Caco-2 (cell line): ENCODE measurements around the gene ZNF48. TPM values are rescaled to one million over a fixed set of nuclear protein-coding genes. Genes with fewer than 3 reads are reported as not detected.

ENCODE experiments used
- BruUV-seq: library from RNA; stranded (reverse); fragments of 400-500 nt; replicated peaks from 2 replicates; lab custom pipeline; 2021; lab: Mats Ljungman, UMichigan
- CTCF ChIA-PET: fragments of 300-600 bp; sonication (Branson Sonifier 250); formaldehyde crosslinking; loops from one replicate; lab custom pipeline; 2022; ENCODE audit warnings: antibody characterized with exemption; lab: Charles Lee
- POLR2A ChIA-PET: fragments of 300-600 bp; sonication (Branson Sonifier 250); formaldehyde crosslinking; loops from one replicate; lab custom pipeline; 2022; ENCODE audit warnings: antibody characterized with exemption; lab: Charles Lee
- DNase-seq, 2 experiments: peaks; one replicate each; pipeline versions ENCODE4 v3.0.0 to v3.0.0-alpha.2; 2020 to 2022
- H3K27me3 ChIP-seq: replicated peaks from 2 replicates; pipeline ENCODE4 v1.6.0; 2011; ENCODE audit warnings: low read length; ENCODE audit not compliant: control insufficient read depth, insufficient read depth
- H3K36me3 ChIP-seq: 2 replicates; pipeline ENCODE4 v1.5.1; 2011; ENCODE audit warnings: low read length; ENCODE audit not compliant: control insufficient read depth, insufficient read depth
- H3K4me1 ChIP-seq: fragments of 250-450 bp; sonication (Bioruptor Pico); 2 replicates; pipeline ENCODE4 v1.5.1; 2020; ENCODE audit warnings: mild to moderate bottlenecking
- H3K4me3 ChIP-seq: 2 replicates; pipeline ENCODE4 v1.5.1; 2011; ENCODE audit warnings: low read depth, mild to moderate bottlenecking, control low read depth, low read length
- H3K9me3 ChIP-seq: fragments of 250-450 bp; sonication (Bioruptor Pico); 2 replicates; pipeline ENCODE4 v1.5.1; 2020; ENCODE audit warnings: mild to moderate bottlenecking, moderate library complexity
- H3K27ac Mint-ChIP-seq: one replicate; pipeline ENCODE4 v1.8.0; 2022; ENCODE audit warnings: mixed read lengths; ENCODE audit not compliant: unreplicated experiment
- H3K27me3 Mint-ChIP-seq: one replicate; pipeline ENCODE4 v1.8.0; 2022; ENCODE audit warnings: mixed read lengths; ENCODE audit not compliant: insufficient read depth, unreplicated experiment
- H3K36me3 Mint-ChIP-seq: one replicate; pipeline ENCODE4 v1.8.0; 2022; ENCODE audit warnings: mild to moderate bottlenecking, mixed read lengths; ENCODE audit not compliant: insufficient read depth, unreplicated experiment
- H3K4me1 Mint-ChIP-seq: one replicate; pipeline ENCODE4 v1.8.0; 2022; ENCODE audit warnings: low read depth, mixed read lengths; ENCODE audit not compliant: unreplicated experiment
- H3K4me3 Mint-ChIP-seq: one replicate; pipeline ENCODE4 v1.8.0; 2022; ENCODE audit warnings: mild to moderate bottlenecking, moderate library complexity, mixed read lengths; ENCODE audit not compliant: unreplicated experiment
- H3K9me3 Mint-ChIP-seq: one replicate; pipeline ENCODE4 v1.8.0; 2022; ENCODE audit warnings: mixed read lengths; ENCODE audit not compliant: unreplicated experiment
- intact Hi-C: fragments of 100-400 bp; cut with micrococcal nuclease; formaldehyde crosslinking; loops from one replicate; pipeline ENCODE4 v1.10.0; 2022; ENCODE audit not compliant: unreplicated experiment
- total RNA-seq: library from RNA; stranded (reverse); gene quantifications from 2 replicates; pipeline ENCODE4 v1.2.3, GENCODE V29; 2022
- TF ChIP-seq, protein P1 (sequence below), 2 experiments: fragments of 200-600 bp in 1 of 2; IDR thresholded peaks; 1 replicate in 1 of 2; 2 replicates in 1 of 2; pipeline versions ENCODE4 v1.5.1 to v1.8.0; 2011 to 2022; ENCODE audit warnings: antibody characterized with exemption in 1 of 2, control low read depth in 1 of 2, inconsistent platforms in 1 of 2, low read depth in 1 of 2, low read length in 1 of 2, mild to moderate bottlenecking in 1 of 2, moderate library complexity in 1 of 2; ENCODE audit not compliant: insufficient read depth in 1 of 2, severe bottlenecking in 1 of 2, unreplicated experiment in 1 of 2

ZNF48 gene
- total RNA-seq, 1 experiment from 2014 or later, result 13.4 TPM

DNA sequence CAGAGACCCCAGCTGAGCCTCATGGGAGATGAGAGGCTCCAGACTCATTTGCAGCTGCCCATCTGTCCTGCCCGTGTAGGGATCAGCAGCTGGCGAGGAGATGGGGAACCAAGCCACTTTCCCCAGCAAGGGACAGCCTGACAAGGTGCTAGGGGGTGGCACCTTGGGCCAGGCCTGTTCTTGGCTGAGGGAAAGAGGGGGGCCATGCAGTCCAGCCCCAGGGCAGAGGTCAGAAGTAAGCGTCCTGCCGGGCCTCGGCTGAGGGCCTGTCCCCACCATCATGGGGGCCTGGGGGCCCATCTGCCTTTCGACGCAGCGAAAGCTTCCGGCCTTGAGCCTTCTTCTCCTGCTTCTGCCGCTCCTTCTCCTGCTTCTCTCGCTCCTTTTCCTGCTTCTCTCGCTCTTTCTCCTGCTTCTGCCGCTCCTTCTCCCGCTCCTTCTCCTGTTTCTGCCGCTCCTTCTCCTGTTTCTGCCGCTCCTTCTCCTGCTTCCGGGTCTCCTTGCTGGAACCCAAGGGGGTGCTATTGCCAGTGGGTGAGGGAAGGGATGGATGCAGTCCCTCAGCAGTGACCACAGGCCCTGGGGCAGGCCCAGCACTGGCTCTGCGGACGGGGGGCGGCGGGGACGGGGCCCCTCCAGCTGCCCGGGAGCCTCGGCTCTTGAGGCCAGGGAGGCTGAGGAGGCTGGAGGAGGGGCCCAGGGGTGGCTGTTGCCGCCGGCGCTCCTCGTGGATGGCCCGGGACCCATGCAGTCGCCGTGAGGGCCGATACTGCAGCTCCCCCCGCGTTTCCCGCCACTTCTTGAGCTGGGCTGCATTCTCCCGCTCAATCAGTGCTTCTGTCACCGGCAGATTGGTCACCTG is 37.3 kb upstream of the ZNF48 start:
- no peak for DNase-seq
- Histone ChIP-seq H3K9me3 (no peaks in the 10 kb centered on the region), H3K36me3 (peaks cover 1% of the 10 kb centered on the region), H3K4me3 (no peak overlapping the region), H3K27me3 (no peaks in the 10 kb centered on the region), H3K4me1 (peaks cover 5% of the 10 kb centered on the region; the same call in 1 of the 2 replicates)
- intact Hi-C loops, result loop anchor here (5.0 kb wide), 1 partner anchor 49 kb away; the partner anchor contains the start of gene ZNF771
- Mint-ChIP-seq H3K27ac (no peak overlapping the region), H3K9me3 (no peaks in the 10 kb centered on the region), H3K4me3 (peak overlapping the region; percentile 19), H3K4me1 (peaks cover 30% of the 10 kb centered on the region), H3K27me3 (no peaks in the 10 kb centered on the region), H3K36me3 (peaks cover 61% of the 10 kb centered on the region)
- POLR2A ChIA-PET, result interaction anchor here (0.7 kb wide), 1 partner anchor 13 kb away, joined by 3 read pairs; the partner anchor contains the start of gene TBC1D10B
- TF ChIP-seq, protein P1, sequence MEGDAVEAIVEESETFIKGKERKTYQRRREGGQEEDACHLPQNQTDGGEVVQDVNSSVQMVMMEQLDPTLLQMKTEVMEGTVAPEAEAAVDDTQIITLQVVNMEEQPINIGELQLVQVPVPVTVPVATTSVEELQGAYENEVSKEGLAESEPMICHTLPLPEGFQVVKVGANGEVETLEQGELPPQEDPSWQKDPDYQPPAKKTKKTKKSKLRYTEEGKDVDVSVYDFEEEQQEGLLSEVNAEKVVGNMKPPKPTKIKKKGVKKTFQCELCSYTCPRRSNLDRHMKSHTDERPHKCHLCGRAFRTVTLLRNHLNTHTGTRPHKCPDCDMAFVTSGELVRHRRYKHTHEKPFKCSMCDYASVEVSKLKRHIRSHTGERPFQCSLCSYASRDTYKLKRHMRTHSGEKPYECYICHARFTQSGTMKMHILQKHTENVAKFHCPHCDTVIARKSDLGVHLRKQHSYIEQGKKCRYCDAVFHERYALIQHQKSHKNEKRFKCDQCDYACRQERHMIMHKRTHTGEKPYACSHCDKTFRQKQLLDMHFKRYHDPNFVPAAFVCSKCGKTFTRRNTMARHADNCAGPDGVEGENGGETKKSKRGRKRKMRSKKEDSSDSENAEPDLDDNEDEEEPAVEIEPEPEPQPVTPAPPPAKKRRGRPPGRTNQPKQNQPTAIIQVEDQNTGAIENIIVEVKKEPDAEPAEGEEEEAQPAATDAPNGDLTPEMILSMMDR (IDR thresholded peaks at IDR 0.05; ENCODE audit: insufficient read depth in 1 of 2, low read depth in 1 of 2, low read length in 1 of 2, severe bottlenecking in 1 of 2, unreplicated experiment in 1 of 2), result no peak
- CTCF ChIA-PET, result interaction anchor here (0.5 to 0.9 kb wide), 2 partner anchors 51 to 784 kb away, joined by 3 read pairs; no protein-coding TSS in a partner anchor
- BruUV-seq, result no TSS peak

DNA sequence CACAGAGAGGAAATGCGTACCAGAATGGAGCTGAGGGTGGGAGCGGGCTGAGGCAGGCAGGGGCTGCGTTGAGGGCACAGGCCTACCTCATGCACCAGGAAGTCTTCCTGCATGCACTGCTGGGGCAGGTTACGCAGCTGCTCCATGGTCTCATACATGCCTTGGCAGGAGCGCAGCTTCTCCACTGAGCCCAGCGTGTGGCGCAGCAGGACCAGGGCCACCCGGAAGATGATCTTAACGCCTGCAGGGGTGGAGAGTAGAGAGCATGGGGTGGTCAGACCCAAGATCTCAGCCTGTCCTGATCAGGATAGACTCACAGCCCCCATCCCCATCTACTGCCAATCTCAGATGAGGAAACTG is 36.7 kb upstream of the ZNF48 start:
- no peaks in the 10 kb centered on the region for H3K27me3 ChIP-seq
- TF ChIP-seq, protein P1 (IDR thresholded peaks at IDR 0.05; ENCODE audit: insufficient read depth in 1 of 2, low read depth in 1 of 2, low read length in 1 of 2, severe bottlenecking in 1 of 2, unreplicated experiment in 1 of 2), result no peak
- Mint-ChIP-seq H3K27me3 (no peaks in the 10 kb centered on the region), H3K4me1 (peaks cover 34% of the 10 kb centered on the region), H3K9me3 (no peaks in the 10 kb centered on the region), H3K4me3 (no peak overlapping the region), H3K27ac (no peak overlapping the region), H3K36me3 (peaks cover 61% of the 10 kb centered on the region)
- H3K9me3 ChIP-seq, result no peaks in the 10 kb centered on the region
- no peak for DNase-seq
- intact Hi-C loops, result loop anchor here (5.0 kb wide), 1 partner anchor 49 kb away; the partner anchor contains the start of gene ZNF771
- POLR2A ChIA-PET, result interaction anchor here (0.7 kb wide), 1 partner anchor 12 kb away, joined by 3 read pairs; the partner anchor contains the start of gene TBC1D10B
- CTCF ChIA-PET, result no interaction called here
- peaks cover 5% of the 10 kb centered on the region; the same call in 1 of the 2 replicates for H3K4me1 ChIP-seq
- H3K4me3 ChIP-seq, result no peak overlapping the region
- BruUV-seq, result no TSS peak
- H3K36me3 ChIP-seq, result peaks cover 1% of the 10 kb centered on the region
